Liver (tissue), 9 donors: ENCODE data around the gene CLPX. TPM values are rescaled to one million over a fixed set of nuclear protein-coding genes. Genes with fewer than 3 reads are reported as not detected.

Experiments used
- DNase-seq: peaks from one replicate; pipeline ENCODE4 v3.0.0-alpha.2; 2017; ENCODE audit warnings: low spot score
- H3K27ac ChIP-seq, 2 donors: one replicate each; pipeline ENCODE4 v1.7.0; 2013; ENCODE audit warnings: inconsistent platforms in 2 of 2, low read length in 2 of 2, control low read depth in 1 of 2, low read depth in 1 of 2, mild to moderate bottlenecking in 1 of 2
- H3K27me3 ChIP-seq, 4 donors: one replicate each; pipeline versions ENCODE4 v1.6.1 to v1.7.0; 2013; ENCODE audit warnings: low read length in 3 of 4, inconsistent platforms in 1 of 4, mild to moderate bottlenecking in 1 of 4, moderate library complexity in 1 of 4; ENCODE audit not compliant: control insufficient read depth in 4 of 4, insufficient read depth in 4 of 4
- H3K36me3 ChIP-seq, 4 donors: one replicate each; pipeline versions ENCODE4 v1.6.1 to v1.7.0; 2013; ENCODE audit warnings: low read length in 3 of 4, mild to moderate bottlenecking in 3 of 4, low read depth in 1 of 4, moderate library complexity in 1 of 4; ENCODE audit not compliant: control insufficient read depth in 4 of 4, insufficient read depth in 3 of 4
- H3K4me1 ChIP-seq, 4 donors: one replicate each; pipeline versions ENCODE4 v1.6.1 to v1.7.0; 2013; ENCODE audit warnings: low read length in 3 of 4, mild to moderate bottlenecking in 3 of 4, moderate library complexity in 1 of 4; ENCODE audit not compliant: control insufficient read depth in 4 of 4, insufficient read depth in 4 of 4
- H3K4me3 ChIP-seq, 3 donors: one replicate each; pipeline versions ENCODE4 v1.6.1 to v1.7.0; 2013; ENCODE audit warnings: low read length in 3 of 3, control low read depth in 1 of 3, low read depth in 1 of 3, mild to moderate bottlenecking in 1 of 3
- H3K9ac ChIP-seq, 2 donors: one replicate each; pipeline ENCODE4 v1.7.0; 2013; ENCODE audit warnings: low read length in 2 of 2, mild to moderate bottlenecking in 2 of 2, moderate library complexity in 2 of 2, control low read depth in 1 of 2, low read depth in 1 of 2
- H3K9me3 ChIP-seq, 4 donors: one replicate each; pipeline versions ENCODE4 v1.6.1 to v1.7.0; 2013; ENCODE audit warnings: low read length in 3 of 4; ENCODE audit not compliant: control insufficient read depth in 4 of 4
- EGR1 ChIP-seq, 2 donors: IDR thresholded peaks; 2 replicates each; pipeline ENCODE4 v1.6.1; 2016 to 2018; ENCODE audit warnings: antibody characterized with exemption in 2 of 2, low read depth in 2 of 2
- FOXA1 ChIP-seq: IDR thresholded peaks from 2 replicates; pipeline ENCODE4 v1.6.1; 2016; ENCODE audit warnings: antibody characterized with exemption
- GABPA ChIP-seq, 2 donors: IDR thresholded peaks in 1 of 2; conservative IDR thresholded peaks in 1 of 2; 2 replicates each; pipeline ENCODE4 v1.6.1; 2016; ENCODE audit warnings: antibody characterized with exemption in 2 of 2, mild to moderate bottlenecking in 1 of 2, moderate library complexity in 1 of 2
- HNF4G ChIP-seq: IDR thresholded peaks from 2 replicates; pipeline ENCODE4 v1.6.1; 2016; ENCODE audit warnings: antibody characterized with exemption
- JUND ChIP-seq, 2 donors: IDR thresholded peaks; 2 replicates each; pipeline ENCODE4 v1.6.1; 2016; ENCODE audit warnings: antibody characterized with exemption in 2 of 2
- MAX ChIP-seq: IDR thresholded peaks from 2 replicates; pipeline ENCODE4 v1.6.1; 2016; ENCODE audit warnings: antibody characterized with exemption
- NR2F2 ChIP-seq: IDR thresholded peaks from 2 replicates; pipeline ENCODE4 v1.6.1; 2016; ENCODE audit warnings: antibody characterized with exemption
- RAD21 ChIP-seq, 2 donors: IDR thresholded peaks; 2 replicates each; pipeline ENCODE4 v1.6.1; 2016; ENCODE audit warnings: antibody characterized with exemption in 2 of 2, mild to moderate bottlenecking in 2 of 2
- RXRA ChIP-seq, 2 donors: IDR thresholded peaks; 2 replicates each; pipeline ENCODE4 v1.6.1; 2017 to 2018; ENCODE audit warnings: antibody characterized with exemption in 2 of 2, mild to moderate bottlenecking in 1 of 2
- SP1 ChIP-seq: IDR thresholded peaks from 2 replicates; pipeline ENCODE4 v1.6.1; 2018; ENCODE audit warnings: antibody characterized with exemption, mild to moderate bottlenecking
- TAF1 ChIP-seq: conservative IDR thresholded peaks from 2 replicates; pipeline ENCODE4 v1.6.1; 2016; ENCODE audit warnings: antibody characterized with exemption, mild to moderate bottlenecking
- WGBS: extraction: QIAGEN DNeasy Blood & Tissue Kit; methylation state at CpG from one replicate; pipeline ENCODE4 v1.1.7; 2013; 5-methylcytosine and 5-hydroxymethylcytosine counted together
- polyA plus RNA-seq, 2 donors: library from polyadenylated mRNA; stranded (reverse) in 1 of 2; unstranded in 1 of 2; fragments of 200-250 nt in 1 of 2; fragments of >200 nt in 1 of 2; fragmentation: Nextera tagmentation in 1 of 2; extraction: Ambion mirVana in 1 of 2; gene quantifications; one replicate each; pipeline versions ENCODE4 v1.2.1 to v1.2.3, GENCODE V29; 2013 to 2015
- total RNA-seq, 2 donors: library from RNA; depleted of rRNA; stranded (reverse); fragments of >200 nt; gene quantifications; one replicate each; pipeline ENCODE4 v1.2.3, GENCODE V29; 2014
- TF ChIP-seq, protein P1 (sequence below): IDR thresholded peaks from 2 replicates; pipeline ENCODE4 v1.6.1; 2016; ENCODE audit warnings: antibody characterized with exemption
- TF ChIP-seq, protein P2 (sequence below): fragments of 150-350 bp; IDR thresholded peaks from 2 replicates; pipeline ENCODE4 v1.5.1; 2017; ENCODE audit warnings: improper control_type of control experiment, low read depth, low read length; ENCODE audit not compliant: missing input control
- TF ChIP-seq, protein P3 (sequence below): IDR thresholded peaks from 2 replicates; pipeline ENCODE4 v1.6.1; 2016; ENCODE audit warnings: antibody characterized with exemption
- TF ChIP-seq, protein P4 (sequence below): IDR thresholded peaks from 2 replicates; pipeline ENCODE4 v1.6.1; 2016; ENCODE audit warnings: antibody characterized with exemption, mild to moderate bottlenecking
- donor health status: healthy.
- donor health status: healthy.
- donor health status: healthy.
- donor health status: healthy.
- donor health status: healthy.

Gene CLPX
- total and polyA plus RNA-seq, 4 donors: 24.8 to 79.4 (median 41.0) TPM

GRCh38 chr15:65130941-65131340 lies 54.2 kb downstream of the CLPX start:
- 85% methylated on average over 5 of the region's 5 CpGs for WGBS
- TF ChIP-seq, protein P1, sequence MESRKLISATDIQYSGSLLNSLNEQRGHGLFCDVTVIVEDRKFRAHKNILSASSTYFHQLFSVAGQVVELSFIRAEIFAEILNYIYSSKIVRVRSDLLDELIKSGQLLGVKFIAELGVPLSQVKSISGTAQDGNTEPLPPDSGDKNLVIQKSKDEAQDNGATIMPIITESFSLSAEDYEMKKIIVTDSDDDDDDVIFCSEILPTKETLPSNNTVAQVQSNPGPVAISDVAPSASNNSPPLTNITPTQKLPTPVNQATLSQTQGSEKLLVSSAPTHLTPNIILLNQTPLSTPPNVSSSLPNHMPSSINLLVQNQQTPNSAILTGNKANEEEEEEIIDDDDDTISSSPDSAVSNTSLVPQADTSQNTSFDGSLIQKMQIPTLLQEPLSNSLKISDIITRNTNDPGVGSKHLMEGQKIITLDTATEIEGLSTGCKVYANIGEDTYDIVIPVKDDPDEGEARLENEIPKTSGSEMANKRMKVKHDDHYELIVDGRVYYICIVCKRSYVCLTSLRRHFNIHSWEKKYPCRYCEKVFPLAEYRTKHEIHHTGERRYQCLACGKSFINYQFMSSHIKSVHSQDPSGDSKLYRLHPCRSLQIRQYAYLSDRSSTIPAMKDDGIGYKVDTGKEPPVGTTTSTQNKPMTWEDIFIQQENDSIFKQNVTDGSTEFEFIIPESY: no peak
- TF ChIP-seq JUND (IDR thresholded peaks at IDR 0.05): no peak
- TF ChIP-seq EGR1 (IDR thresholded peaks at IDR 0.05; ENCODE audit: low read depth in 2 of 2): no peak
- TF ChIP-seq FOXA1: no peak
- TF ChIP-seq TAF1: no peak
- no peak for TF ChIP-seq RXRA (IDR thresholded peaks at IDR 0.05)
- TF ChIP-seq SP1: no peak
- TF ChIP-seq MAX: no peak
- no peak overlapping the region for H3K27ac ChIP-seq

DNA sequence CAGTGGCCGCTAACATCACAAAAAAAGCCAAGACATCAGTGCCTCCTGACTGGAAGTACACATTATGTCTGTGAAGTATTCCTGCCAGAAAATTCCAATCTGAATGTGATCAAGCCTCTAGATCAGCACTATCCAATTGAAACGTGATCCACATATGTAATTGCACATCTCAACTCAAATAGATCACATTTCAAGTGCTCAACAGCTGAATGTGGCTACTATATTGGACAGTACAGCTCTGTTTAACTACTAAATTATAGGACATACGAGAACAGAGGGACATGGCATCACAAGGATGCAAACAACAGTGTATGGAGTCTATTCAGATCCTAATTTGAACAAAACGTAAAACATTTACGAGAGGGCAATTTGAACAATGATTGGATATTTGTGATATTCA lies 69.6 kb downstream of the CLPX start:
- TF ChIP-seq, protein P2, sequence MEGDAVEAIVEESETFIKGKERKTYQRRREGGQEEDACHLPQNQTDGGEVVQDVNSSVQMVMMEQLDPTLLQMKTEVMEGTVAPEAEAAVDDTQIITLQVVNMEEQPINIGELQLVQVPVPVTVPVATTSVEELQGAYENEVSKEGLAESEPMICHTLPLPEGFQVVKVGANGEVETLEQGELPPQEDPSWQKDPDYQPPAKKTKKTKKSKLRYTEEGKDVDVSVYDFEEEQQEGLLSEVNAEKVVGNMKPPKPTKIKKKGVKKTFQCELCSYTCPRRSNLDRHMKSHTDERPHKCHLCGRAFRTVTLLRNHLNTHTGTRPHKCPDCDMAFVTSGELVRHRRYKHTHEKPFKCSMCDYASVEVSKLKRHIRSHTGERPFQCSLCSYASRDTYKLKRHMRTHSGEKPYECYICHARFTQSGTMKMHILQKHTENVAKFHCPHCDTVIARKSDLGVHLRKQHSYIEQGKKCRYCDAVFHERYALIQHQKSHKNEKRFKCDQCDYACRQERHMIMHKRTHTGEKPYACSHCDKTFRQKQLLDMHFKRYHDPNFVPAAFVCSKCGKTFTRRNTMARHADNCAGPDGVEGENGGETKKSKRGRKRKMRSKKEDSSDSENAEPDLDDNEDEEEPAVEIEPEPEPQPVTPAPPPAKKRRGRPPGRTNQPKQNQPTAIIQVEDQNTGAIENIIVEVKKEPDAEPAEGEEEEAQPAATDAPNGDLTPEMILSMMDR: no peak
- TF ChIP-seq RAD21 (IDR thresholded peaks at IDR 0.05) (no peak), MAX (no peak), JUND (IDR thresholded peaks at IDR 0.05) (no peak), TAF1 (no peak), HNF4G (no peak), SP1 (no peak), GABPA (IDR thresholded peaks at IDR 0.05 in 1 of 2, conservative IDR thresholded peaks at IDR 0.05 in 1 of 2) (no peak), NR2F2 (no peak)
- TF ChIP-seq, protein P1: no peak
- TF ChIP-seq, protein P3, sequence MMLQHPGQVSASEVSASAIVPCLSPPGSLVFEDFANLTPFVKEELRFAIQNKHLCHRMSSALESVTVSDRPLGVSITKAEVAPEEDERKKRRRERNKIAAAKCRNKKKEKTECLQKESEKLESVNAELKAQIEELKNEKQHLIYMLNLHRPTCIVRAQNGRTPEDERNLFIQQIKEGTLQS: no peak
- TF ChIP-seq, protein P4, sequence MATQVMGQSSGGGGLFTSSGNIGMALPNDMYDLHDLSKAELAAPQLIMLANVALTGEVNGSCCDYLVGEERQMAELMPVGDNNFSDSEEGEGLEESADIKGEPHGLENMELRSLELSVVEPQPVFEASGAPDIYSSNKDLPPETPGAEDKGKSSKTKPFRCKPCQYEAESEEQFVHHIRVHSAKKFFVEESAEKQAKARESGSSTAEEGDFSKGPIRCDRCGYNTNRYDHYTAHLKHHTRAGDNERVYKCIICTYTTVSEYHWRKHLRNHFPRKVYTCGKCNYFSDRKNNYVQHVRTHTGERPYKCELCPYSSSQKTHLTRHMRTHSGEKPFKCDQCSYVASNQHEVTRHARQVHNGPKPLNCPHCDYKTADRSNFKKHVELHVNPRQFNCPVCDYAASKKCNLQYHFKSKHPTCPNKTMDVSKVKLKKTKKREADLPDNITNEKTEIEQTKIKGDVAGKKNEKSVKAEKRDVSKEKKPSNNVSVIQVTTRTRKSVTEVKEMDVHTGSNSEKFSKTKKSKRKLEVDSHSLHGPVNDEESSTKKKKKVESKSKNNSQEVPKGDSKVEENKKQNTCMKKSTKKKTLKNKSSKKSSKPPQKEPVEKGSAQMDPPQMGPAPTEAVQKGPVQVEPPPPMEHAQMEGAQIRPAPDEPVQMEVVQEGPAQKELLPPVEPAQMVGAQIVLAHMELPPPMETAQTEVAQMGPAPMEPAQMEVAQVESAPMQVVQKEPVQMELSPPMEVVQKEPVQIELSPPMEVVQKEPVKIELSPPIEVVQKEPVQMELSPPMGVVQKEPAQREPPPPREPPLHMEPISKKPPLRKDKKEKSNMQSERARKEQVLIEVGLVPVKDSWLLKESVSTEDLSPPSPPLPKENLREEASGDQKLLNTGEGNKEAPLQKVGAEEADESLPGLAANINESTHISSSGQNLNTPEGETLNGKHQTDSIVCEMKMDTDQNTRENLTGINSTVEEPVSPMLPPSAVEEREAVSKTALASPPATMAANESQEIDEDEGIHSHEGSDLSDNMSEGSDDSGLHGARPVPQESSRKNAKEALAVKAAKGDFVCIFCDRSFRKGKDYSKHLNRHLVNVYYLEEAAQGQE: no peak
- Histone ChIP-seq H3K4me3 (no peak overlapping the region), H3K9me3 (no peaks in the 10 kb centered on the region), H3K4me1 (peaks cover 0 to 2% (median 0%) of the 10 kb centered on the region in 4 donors), H3K27ac (no peak overlapping the region), H3K36me3 (peaks cover 9 to 63% (median 45%) of the 10 kb centered on the region in 4 donors), H3K9ac (no peak overlapping the region), H3K27me3 (no peaks in the 10 kb centered on the region)
- WGBS: 91% methylated on average over 5 of the region's 5 CpGs
- DNase-seq: no peak

More at GRCh38 chr15:65130941-65131340, 54.2 kb downstream of the CLPX start:
- Histone ChIP-seq H3K27me3 (no peaks in the 10 kb centered on the region), H3K36me3 (peaks cover 7 to 31% (median 26%) of the 10 kb centered on the region in 4 donors), H3K9ac (no peak overlapping the region), H3K4me1 (peaks cover 3 to 19% (median 13%) of the 10 kb centered on the region in 4 donors), H3K9me3 (no peaks in the 10 kb centered on the region), H3K4me3 (no peak overlapping the region)
- no peak for DNase-seq
